HG03095 (cell line): Measurements from ENCODE around the gene PRKACG.
A peak's percentile ranks its signal among the peaks of the same experiment; 100 is the strongest.
"Not testable (repeated sequence)": the region's sequence is repeated elsewhere in the genome, so short reads cannot be mapped to it uniquely, and the experiment has no call there.

Experiments
- ATAC-seq: cut with Tn5 transposase; IDR thresholded peaks from one replicate; pipeline ENCODE4 v1.9.1; 2021; ENCODE audit warnings: moderate library complexity; ENCODE audit not compliant: unreplicated experiment

Gene PRKACG

DNA sequence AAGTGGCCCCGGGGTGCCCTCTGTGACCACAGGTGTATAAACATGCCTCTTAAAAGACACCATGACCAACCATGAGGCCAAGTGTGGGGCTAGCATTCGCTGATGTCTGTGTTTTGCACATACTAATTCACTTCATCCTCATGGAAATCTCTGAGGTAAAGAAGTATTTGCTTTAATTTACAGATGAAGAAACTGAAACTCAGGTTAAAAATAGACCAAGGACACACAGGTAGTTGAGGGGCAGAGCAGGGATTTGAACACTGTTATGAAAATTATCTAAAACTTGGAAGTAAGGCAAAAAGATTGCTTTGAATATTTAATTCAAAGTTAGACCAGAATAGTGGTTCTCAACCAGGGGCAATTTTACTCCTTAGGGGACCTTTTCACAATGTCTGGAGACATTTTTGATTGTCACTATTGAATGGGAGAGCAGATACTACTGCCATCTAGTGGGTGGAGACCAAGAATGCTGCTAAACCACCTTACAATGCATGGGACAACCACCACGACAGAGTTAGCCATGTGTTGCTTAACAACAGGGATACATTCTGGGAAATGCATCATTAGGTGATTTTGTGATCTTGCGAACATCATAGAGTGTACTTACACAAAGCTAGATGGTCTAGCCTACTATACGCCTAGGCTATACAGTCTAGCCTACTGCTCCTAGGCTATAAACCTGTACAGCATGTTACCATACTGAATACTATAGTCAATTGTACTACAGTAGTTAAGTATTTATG lies 13.6 kb upstream of the PRKACG start:
- ATAC-seq: peak; percentile 67

DNA sequence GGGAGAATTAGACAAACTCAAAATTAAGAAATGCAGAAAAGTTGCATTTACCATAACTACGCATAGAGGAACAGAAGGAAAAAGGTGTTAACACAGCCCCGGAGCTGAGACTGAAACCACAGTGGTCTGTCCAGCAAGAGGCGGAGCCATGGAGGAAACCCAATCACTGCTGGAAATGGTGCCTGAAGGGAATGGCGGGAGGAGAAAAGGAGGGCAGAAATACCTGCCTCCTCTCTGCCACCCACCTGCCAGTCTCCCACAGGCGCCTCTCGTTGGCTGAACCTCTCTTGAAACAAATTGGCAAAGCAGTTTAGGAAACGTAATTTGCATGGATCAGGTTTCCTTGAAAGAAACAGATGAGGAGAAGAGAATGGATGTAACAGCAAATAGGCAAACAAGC lies 9.7 kb upstream of the PRKACG start:
- no peak for ATAC-seq

DNA sequence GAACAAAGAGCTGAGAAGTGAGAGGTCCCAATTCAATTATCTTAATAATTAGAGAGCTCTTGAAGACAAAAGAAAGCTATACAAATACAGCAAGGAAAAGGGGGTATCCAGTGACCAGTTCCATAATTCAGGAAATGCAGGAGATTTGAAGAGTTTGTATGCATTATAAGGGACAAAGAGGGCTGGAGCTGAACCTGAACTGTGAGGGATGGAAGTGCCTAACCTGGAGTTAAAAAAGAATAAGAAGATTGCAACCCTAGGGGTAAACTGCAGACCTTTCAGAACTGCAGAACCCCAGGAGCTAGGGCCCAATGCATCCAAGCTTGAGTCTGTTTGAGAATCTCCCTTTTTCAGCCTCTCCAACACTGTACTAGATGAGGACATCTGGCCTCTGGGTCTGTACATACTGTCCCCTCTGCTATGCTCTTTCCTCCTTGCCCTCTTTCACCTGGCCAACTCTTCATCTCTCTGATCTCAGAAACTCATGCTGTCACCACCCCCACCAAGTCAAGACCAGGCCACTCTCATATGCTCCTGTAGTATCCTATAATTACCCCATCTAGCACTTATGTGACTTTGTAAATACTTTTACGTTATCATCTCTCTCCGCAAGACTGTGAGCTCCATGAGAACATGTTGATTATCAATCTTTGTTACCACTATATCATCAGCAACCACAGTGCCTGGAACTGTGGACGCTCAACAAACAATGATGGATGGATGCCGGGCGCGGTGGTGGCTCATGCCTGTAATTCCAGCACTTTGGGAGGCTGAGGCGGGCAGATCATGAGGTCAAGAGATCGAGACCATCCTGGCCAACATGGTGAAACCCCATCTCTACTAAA lies 6.6 kb upstream of the PRKACG start:
- no peak for ATAC-seq

DNA sequence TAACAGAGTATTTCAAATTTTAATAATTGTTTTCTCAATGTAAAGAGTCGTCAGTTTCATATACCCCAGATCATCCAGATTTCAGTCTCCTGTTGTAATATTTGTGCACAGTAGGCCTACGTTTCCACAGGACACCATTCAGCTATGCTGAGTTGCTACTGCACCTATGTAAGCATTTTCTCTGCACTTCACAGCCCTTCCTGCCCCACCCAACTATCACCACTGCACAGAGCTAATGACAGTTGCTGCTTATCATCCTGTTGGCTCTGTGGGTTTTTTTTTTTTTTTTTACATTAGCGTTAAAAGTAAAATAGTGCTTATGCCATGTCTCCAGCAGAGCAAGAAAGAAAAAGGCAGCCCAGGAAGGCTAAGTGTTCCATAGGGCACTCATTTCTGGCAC lies 5.9 kb upstream of the PRKACG start:
- ATAC-seq: no peak

DNA sequence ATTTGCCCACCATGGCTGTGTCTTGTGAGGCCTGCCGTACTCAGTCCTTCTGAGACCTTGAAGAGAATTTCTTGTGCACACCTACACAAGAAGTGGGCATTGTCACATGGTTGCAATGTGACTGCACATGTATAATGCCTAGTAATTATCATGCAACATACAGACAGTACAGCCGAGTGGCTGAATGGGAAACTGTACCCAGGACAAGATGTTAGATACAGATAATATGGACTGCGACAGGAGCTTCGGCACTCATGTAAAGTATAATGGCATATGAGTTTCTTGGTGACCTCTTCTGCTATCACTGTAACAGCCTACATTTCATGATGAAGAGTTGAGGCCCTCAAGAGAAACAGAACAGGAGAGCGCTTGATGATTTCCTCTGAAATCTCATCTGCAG lies 4.8 kb upstream of the PRKACG start:
- no peak for ATAC-seq

DNA sequence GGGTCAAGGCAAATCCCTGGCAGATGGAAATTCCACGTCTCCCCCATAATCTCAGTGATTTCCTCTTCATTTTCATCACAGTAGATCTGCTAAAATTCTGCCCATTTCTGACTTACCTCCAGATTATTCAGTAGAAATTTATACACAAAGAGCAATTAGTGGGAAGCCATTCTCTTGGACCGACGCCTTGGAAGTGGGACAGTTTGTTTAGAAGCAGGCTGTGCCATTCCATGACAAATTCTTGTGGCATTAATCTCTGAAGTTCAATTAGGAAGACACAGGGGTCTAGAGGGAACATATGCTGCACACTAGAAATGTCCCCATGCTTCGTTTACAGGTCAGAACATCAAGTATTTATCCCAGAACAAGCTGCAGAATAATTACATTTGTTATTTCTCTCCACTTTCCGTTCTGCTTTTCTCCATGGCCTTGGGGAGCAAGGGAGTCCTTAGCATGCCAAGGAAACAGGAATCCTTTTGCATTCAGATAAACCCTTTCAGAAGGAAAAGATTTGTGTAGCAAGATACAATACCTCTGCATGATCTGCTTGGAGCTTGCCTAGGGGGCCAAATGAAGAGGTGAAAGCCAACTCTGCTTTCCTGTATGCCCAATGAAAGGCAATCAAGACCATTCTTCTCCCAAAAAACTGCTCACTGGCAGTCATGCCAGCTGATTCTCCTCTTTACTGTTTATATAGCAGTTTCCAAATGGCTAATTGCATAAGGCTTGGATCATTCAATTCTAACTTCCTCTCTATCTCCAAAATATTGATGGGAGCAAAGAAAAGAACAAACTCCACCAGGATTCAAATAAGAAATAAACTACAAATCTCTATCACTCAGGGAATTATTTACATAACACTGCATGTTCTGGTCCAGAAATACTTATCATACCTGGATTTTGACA lies 2.5 kb upstream of the PRKACG start:
- no peak for ATAC-seq

DNA sequence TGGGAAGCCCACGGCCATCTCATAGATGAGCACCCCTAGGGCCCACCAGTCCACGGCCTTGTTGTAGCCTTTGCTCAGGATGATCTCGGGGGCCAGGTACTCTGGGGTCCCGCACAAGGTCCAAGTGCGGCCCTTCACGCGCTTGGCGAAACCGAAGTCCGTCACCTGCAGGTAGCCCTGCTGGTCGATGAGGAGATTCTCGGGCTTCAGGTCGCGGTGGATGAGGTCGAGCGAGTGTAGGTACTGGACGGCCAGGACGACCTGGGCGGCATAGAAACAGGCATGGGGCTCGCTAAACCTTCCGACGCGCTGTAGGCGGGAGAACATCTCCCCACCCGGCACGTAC lies 558 bp downstream of the PRKACG start:
- no peak for ATAC-seq

DNA sequence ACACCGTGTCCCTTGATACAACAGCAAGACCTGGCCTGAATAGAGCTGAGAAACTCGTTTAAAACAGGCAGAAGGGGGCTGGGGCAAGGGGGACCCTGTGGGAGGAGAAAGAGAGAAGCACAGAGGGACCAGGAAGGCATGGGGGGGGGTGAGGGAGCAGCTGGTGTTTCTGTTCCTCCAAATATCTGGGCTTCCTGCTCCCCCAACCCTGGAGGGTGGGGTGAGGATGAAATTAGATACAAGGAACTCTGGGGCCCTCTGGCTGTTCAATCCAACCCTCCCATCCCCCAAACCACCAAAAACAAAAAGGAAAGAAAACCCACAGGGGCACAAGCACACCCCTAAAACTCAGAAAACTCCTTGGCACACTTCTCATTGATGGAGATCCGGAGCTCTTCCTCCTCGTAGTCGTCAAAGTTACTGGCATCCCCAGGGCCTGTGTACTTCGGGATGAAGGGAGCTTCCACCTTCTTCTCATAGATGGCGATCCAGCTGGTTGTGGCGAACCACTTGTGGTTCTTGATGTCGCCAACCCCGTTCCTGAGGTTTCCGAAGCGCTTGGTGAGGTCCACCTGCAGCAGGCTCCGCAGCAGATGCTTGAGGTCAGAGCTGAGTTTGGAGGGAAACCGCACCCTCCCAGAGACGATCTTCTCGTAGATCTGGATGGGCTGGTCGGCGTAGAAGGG lies 1.1 kb downstream of the PRKACG start:
- ATAC-seq: no peak

DNA sequence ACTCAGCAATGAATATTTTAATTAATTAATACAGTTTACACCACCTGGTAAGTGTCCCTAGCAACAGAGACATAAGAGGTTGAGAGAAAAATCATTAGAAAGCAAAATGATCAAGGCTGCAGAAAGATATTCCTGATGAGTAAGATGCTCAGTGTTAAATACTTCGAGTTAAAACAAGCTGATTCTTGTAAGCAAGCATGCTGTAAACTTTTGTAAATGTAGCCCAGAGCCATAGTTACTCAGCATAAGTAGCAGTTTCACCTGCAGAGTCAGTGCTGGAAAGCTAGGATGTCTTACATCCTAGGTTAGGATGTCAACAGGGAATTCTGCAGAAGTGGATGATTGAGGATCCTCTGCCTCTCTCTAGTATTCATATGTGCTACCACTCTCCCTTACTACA lies 4.2 kb downstream of the PRKACG start:
- ATAC-seq: no peak

DNA sequence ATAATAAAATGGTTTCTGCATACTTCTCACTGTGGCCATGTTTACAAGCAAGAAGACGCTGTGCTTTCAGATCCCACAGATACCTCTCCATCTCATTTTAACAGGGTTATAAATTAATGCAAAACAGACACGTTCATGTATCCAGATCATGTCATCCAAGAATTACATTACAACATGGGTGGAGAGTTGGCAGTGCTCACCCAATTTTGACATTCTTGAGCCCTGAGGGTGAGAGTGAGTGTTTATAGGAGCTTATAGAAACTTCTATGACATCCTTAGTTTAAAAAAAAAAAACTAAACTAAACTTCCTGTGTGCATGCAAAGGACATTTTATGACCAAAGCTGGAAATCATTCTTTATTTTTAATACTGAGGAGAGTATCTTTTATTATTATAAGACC lies 9.1 kb downstream of the PRKACG start:
- no peak for ATAC-seq

DNA sequence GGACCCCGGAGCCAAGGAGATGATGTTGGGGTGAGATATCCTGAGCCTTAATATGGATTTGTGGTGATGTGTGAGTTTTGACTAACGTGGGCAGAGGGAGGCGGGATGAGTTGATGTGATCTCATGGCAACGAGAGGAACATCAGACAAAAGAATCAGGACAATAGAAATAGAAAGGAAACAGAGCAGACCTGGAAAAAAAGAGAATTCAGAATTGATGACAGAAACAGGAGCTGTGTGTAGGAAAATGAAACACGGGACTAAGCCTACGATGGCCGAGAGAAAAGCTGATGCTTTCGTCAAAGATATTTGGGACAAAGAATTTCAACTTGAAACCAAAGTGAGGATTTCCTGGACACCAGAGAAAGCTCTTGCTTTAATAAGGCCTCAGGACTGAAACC lies 10.9 kb downstream of the PRKACG start:
- no peak for ATAC-seq

DNA sequence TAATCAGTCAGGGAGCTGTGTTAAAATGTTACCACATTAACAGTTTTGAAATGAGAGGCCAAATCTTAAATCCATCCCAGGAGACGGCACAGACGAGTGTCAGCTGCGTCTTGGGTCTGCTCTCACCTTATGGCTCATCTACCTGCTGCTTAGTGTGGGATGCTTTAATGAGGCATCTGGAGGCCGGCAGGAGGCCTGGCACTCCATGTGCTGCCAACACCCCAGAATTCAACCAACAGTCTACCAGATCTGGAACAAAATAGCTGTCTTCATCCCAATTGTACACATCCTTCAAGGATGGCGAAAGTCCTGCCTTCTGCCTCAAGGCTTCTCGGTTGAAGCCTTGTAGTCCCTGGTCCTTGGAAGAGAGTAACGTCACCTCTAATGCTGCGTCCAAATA lies 12.0 kb downstream of the PRKACG start:
- no peak for ATAC-seq

DNA sequence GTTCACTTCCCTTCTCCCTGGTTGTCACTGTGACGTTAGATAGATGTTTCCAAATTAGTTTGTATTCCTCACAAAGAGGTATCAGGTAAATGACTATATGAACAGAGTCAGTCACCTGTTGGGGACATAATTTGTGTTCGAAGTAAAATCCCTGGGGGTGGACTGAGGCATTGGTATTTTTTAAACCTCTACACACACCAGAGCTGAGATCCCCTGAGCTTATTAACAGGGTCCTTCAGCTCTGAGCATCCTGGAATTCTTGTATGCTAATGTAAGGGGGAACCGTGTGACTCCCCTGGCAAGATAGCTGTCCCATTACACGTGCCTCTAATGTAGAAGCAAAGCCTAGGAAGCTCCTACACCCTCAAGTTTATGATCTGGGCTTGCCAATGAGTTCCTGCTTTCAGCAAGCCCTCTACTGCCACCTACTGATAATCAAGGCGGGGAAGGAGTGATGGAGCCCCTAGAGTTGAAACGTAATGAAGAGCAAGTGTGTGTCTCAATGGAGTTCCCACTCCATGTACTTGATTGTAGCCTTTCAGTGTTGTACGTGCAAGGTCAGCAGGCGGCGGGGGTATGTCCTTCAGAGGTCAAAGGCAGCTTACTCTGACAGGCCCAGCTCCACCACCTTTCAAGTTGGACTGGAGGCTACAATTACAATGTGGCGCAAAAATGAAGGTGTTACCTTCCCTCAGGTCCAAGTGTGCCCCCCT lies 14.4 kb downstream of the PRKACG start:
- ATAC-seq: peak; percentile 83

DNA sequence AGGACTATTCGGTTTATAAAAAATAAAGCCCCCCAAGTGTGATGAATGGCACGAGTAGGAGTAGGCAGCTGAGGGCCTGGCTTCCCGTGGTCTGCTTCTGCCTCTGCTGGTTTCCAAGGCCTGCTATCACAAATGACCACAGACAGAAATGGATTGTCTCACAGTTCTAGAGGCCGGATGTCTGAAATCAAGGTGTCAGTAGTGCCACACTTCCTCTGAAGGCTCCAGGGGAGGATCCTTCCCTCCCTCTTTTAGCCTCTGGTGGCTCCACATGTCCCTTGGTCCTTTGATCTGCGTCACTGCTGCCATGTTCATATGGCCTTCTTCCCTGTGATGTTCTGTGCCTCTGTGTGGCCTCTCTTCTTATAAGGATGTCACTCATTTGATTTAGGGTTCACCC lies 15.1 kb downstream of the PRKACG start:
- no peak for ATAC-seq

DNA sequence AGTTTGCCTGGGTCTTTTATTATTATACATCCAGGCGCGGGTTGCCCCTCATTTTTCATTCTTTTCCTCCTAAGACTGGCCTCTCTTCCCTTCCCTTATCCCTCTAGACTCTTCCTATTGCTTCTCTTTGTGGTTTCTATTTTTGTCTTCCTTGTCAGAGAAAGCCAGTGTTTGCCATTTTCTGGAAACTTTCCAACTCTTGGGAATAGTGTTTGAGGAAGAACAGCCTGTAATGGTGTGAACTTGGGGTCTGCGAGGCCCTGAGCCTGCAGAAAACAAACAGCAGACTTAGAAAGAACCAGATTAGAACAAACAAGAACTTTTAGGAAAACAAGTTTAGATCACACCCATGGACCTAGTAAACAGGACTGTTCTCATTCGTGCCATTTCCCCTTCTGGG lies 15.5 kb downstream of the PRKACG start:
- no peak for ATAC-seq

DNA sequence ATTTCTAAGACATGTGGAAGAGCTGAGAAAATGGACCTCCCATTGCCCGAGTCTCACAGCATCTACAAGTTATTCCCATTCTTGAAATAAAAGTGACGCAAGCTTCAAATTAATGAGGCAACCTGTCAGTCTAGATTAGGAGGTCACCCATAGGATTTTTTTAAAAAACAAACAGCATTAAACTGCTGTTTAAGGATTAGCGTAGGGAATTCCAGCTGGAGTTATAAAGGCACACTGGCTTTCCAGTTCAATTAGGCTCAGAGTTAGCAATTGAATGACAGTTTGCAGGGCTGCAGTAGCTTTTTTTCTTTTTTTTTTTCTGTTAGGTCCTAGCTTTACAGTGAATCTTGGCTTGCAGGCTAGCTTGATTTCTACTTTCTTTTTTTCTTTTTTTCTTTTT lies 16.2 kb downstream of the PRKACG start:
- no peak for ATAC-seq

DNA sequence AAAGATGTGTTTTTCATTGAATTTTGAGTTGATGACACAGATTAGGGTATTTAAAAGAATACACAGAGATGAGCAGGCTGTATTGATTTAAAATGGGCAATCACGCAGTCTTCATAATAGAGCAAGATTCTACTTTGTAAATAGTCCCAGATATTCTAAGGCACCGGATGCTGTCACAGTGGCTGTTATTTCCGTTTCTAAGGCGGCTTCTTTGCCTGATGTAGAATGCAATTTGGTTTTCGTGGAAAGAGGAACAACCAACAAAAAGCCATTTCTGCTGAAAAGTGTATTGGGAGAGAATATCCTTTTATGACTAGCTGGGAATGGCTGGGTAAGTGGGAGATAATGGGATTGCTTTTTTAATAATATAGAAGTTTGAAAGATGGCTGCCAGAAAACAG lies 17.5 kb downstream of the PRKACG start:
- no peak for ATAC-seq

DNA sequence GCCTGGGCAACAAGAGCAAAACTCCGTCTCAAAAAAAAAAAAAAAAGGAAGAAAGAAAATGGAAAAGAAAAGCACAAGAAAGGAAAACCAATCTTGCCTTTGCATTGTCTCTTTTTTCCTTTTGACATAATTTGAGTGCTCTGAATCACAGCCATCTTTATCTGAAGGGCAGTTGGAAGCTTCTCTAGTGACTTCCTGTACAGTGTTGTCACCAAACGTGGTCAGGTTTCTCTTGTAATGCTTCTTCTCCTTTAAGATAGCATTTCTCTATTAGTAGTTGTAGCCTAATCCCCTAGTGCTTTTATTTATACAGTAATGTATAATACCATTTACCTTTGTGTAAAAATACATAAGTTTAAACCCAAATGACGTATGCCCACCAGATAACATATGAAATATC lies 18.1 kb downstream of the PRKACG start:
- ATAC-seq: no peak

DNA sequence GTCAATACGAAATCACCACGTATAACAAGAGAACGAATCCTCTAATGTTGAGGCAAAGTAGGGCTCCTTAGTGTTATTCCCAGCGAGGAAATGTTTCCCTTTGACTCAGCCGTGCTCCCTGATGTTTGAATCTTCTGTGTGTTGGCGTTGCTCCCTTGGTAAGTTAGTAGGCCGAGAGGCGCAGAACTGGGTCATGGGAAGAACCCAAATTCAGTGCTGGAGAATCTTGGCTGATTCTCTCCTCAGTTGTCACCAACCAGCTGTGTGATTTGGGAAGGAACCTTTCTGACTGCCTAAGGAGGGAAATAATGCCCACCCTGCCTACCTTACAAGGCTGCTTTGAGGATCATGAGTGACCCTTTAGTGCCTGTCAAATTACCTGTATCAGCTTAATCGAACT lies 22.5 kb downstream of the PRKACG start:
- ATAC-seq: no peak

DNA sequence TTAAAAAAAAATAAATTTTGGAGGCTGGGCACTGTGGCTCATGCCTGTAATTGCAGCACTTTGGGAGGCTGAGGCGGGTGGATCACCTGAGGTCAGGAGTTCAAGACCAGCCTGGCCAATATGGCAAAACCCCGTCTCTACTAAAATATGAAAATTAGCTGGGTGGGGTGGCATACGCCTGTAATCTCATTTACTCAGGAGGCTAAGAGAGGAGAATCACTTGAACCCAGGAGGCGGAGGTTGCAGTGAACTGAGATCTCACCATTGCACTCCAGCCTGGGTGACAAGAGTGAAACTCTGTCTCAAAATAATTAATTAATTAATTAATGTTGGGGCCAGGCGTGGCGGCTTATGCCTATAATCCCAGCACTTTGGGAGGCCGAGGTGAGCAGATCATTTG lies 27.0 kb downstream of the PRKACG start:
- ATAC-seq: not testable (repeated sequence)
